ENCODE measurements around the gene MLLT6.
"Not testable (repeated sequence)": the region's sequence is repeated elsewhere in the genome, so short reads cannot be mapped to it uniquely, and the experiment has no call there.

Gene MLLT6

DNA sequence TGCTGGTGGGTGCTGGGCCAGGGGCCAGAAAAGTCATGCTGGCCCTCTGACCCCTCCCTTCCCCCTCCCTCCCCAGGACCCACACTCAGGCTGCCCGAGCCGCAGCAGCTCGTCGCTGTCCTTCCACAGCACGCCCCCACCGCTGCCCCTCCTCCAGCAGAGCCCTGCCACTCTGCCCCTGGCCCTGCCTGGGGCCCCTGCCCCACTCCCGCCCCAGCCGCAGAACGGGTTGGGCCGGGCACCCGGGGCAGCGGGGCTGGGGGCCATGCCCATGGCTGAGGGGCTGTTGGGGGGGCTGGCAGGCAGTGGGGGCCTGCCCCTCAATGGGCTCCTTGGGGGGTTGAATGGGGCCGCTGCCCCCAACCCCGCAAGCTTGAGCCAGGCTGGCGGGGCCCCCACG, 16.7 kb downstream of the MLLT6 start:
- no peak overlapping the region for H3K4me3 ChIP-seq (replicated peaks; ENCODE audit: low read depth, low read length)
- TF ChIP-seq, protein P1, sequence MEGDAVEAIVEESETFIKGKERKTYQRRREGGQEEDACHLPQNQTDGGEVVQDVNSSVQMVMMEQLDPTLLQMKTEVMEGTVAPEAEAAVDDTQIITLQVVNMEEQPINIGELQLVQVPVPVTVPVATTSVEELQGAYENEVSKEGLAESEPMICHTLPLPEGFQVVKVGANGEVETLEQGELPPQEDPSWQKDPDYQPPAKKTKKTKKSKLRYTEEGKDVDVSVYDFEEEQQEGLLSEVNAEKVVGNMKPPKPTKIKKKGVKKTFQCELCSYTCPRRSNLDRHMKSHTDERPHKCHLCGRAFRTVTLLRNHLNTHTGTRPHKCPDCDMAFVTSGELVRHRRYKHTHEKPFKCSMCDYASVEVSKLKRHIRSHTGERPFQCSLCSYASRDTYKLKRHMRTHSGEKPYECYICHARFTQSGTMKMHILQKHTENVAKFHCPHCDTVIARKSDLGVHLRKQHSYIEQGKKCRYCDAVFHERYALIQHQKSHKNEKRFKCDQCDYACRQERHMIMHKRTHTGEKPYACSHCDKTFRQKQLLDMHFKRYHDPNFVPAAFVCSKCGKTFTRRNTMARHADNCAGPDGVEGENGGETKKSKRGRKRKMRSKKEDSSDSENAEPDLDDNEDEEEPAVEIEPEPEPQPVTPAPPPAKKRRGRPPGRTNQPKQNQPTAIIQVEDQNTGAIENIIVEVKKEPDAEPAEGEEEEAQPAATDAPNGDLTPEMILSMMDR (IDR thresholded peaks at IDR 0.05; ENCODE audit: low read depth, low read length, missing control alignments) = no peak
- DNase-seq (ENCODE audit: extremely low read depth, low read depth) = no peak

DNA sequence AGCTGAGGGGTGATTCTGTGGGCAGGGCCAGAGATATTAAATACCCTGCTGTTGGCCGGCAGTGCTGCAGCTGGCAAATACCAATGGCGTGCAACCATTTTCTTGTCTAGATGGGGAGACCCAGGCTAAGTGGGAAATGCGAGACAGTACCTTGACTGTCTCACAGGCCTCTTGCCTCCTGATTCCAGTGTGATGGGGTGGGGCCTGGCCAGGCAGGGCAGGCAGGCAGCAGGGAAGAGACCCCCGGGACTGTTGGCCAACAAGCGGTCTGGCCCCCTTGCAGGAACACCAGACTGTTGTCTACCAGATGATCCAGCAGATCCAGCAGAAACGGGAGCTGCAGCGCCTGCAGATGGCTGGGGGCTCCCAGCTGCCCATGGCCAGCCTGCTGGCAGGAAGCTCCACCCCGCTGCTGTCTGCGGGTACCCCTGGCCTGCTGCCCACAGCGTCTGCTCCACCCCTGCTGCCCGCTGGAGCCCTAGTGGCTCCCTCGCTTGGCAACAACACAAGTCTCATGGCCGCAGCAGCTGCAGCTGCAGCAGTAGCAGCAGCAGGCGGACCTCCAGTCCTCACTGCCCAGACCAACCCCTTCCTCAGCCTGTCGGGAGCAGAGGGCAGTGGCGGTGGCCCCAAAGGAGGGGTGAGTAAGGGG, 19.4 kb downstream of the MLLT6 start:
- no peak for DNase-seq (ENCODE audit: extremely low read depth, low read depth)
- TF ChIP-seq, protein P1 (IDR thresholded peaks at IDR 0.05; ENCODE audit: low read depth, low read length, missing control alignments) = no peak
- no peak overlapping the region for H3K4me3 ChIP-seq (replicated peaks; ENCODE audit: low read depth, low read length)

DNA sequence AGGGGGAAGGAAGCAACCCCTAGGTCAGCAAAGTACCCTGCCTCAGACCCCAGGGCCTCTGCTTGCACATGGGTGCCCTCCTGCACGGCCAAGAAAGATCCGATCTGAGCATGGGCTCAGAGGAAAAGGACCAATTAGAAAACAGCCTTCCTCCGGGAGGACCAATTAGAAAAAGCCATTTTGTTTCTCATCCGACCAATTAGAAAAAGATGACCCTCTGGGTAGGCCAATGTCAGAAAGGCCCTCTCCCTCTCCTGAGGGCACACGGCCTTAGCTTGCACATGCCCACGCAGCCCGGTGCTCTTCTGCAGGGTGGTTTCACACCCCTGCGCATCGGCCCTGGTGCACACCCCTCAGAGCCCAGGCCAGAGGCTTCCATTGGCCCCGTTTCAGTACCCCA, 20.0 kb downstream of the MLLT6 start:
- H3K4me3 ChIP-seq (replicated peaks; ENCODE audit: low read depth, low read length) = no peak overlapping the region
- DNase-seq (ENCODE audit: extremely low read depth, low read depth) = no peak
- TF ChIP-seq, protein P1 (IDR thresholded peaks at IDR 0.05; ENCODE audit: low read depth, low read length, missing control alignments) = no peak

DNA sequence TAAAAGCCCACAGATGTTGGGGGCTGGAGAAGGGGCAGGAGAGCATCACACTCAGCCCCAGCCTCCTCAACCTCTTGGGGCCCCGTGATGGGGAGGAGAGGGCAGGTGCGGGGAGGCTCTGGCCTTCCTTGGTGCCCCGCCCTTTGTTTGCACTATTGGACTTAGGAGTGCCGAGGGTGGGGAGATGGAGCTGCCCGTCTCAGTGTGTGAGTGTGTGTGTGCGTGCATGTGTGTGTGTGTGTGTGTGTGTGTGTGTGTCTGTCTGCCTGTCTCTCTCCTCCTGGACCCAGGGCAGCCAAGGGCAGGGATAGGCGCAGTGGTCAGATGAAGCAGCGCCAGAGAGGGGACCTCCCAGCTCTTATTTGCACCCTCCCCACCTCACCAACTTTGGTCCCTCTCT, 21.1 kb downstream of the MLLT6 start:
- not testable (repeated sequence) for DNase-seq (ENCODE audit: extremely low read depth, low read depth)

DNA sequence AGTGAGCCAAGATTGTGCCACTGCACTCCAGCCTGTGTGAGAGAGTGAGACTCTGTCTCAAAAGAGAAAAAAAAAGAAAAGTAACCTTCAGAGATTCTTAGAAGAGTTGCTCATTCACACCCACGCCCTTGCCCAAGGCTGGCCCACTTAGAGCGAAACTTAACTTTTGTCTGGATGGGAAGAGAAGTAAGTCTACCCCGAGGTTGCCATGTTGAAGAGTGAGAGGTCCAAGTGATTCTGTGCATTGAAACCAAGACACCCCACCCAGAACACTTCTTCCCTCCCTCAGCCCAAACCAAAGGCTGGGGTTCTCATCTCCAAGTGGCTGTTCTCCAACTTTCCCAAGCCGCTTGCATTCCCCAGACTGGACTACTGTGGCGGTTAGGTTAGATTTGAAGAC, 22.7 kb downstream of the MLLT6 start:
- TF ChIP-seq, protein P1 (IDR thresholded peaks at IDR 0.05; ENCODE audit: low read depth, low read length, missing control alignments) = no peak
- no peak for DNase-seq (ENCODE audit: extremely low read depth, low read depth)
- no peak overlapping the region for H3K4me3 ChIP-seq (replicated peaks; ENCODE audit: low read depth, low read length)

More for the DNA sequence above, 21.1 kb downstream of the MLLT6 start:
- H3K4me3 ChIP-seq (replicated peaks; ENCODE audit: low read depth, low read length) = not testable (repeated sequence)

DNA sequence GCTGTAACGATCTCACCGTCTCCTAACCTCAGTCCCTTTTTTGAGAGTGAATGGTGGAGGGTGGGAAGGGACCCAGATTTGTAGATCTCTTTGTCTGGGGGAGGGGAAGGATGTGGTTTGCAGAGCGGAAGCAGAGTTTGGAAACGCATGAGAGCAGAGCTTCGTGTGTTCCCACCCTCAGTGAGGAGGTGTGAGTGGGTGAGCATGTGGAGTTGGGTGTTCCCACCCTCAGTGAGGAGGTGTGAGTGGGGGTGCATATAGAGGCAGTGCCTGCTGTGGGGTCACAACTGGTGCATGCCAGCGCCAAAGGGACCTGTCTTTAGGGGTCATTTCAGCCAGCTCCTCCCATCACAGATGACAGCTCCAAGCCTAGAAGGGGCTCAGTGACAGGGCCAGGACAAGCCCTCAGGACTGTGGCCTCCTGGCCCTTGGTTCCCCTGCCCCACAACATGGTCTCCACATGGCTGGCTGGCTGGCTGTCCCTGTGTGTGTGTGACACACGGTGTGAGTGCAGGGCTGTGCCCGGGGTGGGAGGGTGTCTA, 23.3 kb downstream of the MLLT6 start:
- no peak overlapping the region for H3K4me3 ChIP-seq (replicated peaks; ENCODE audit: low read depth, low read length)
- no peak for DNase-seq (ENCODE audit: extremely low read depth, low read depth)
- TF ChIP-seq, protein P1 (IDR thresholded peaks at IDR 0.05; ENCODE audit: low read depth, low read length, missing control alignments) = no peak

DNA sequence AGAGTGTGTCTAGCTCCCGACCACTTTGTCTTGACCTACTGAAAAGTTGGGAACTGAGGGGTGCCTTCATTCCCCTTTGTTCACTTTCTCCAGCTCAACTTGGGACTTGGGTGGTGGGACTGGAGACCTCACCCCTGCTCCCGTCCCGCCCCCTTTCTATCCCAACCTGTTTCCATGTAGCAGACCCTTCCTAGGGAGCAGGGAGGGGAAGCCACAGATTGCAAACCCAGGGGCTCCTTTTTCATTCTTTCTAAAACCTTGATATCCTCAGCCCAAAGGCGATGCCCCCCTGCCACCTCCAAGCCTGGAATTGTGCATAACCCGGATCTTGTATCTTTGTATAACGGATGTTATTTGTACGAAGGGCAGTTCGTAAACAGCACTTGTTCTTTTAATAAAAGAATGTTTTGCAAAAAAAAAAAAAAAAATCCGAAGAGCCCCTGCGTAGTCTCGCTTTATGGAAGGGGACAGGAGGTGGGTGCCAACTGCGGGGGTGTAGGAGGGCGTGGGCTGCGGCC, 24.4 kb downstream of the MLLT6 start:
- TF ChIP-seq, protein P1 (IDR thresholded peaks at IDR 0.05; ENCODE audit: low read depth, low read length, missing control alignments) = no peak
- no peak for DNase-seq (ENCODE audit: extremely low read depth, low read depth)
- peak overlapping the region; percentile 44 for H3K4me3 ChIP-seq (replicated peaks; ENCODE audit: low read depth, low read length)

Data from HFF-Myc (cell line).